H1 (cell line): Measurements from ENCODE around the gene GMEB1.

Source experiments
- BCL11A ChIP-seq, 2 experiments: IDR thresholded peaks; one replicate each; pipeline ENCODE4 v1.6.1; 2011; ENCODE audit warnings: low read depth in 2 of 2, low read length in 2 of 2, mild to moderate bottlenecking in 2 of 2
- EGR1 ChIP-seq: IDR thresholded peaks from 2 replicates; pipeline ENCODE4 v1.6.1; 2011; ENCODE audit warnings: low read depth, low read length, borderline replicate concordance
- GTF2F1 ChIP-seq: IDR thresholded peaks from 2 replicates; pipeline ENCODE4 v1.6.1; 2012; ENCODE audit warnings: low read depth, low read length, improper control_type of control experiment, borderline replicate concordance
- HDAC2 ChIP-seq, 2 experiments: fragments of 300-600 bp in 1 of 2; sonication (generic) in 1 of 2; IDR thresholded peaks; 2 replicates each; pipeline ENCODE4 v1.6.1; 2011 to 2012; ENCODE audit warnings: low read depth in 2 of 2, low read length in 2 of 2, mild to moderate bottlenecking in 2 of 2, moderate library complexity in 2 of 2, borderline replicate concordance in 1 of 2, inconsistent platforms in 1 of 2
- JUND ChIP-seq: IDR thresholded peaks from 2 replicates; pipeline ENCODE4 v1.6.1; 2011; ENCODE audit warnings: mild to moderate bottlenecking, improper control_type of control experiment, low read length
- KDM5A ChIP-seq: fragments of 200-600 bp; IDR thresholded peaks from 2 replicates; pipeline ENCODE4 v1.7.1; 2012; ENCODE audit warnings: mild to moderate bottlenecking, low read length, inconsistent platforms, mixed read lengths
- POLR2AphosphoS5 ChIP-seq: IDR thresholded peaks from 2 replicates; pipeline ENCODE4 v1.6.1; 2011; ENCODE audit warnings: low read depth, low read length
- RNF2 ChIP-seq: fragments of 200-900, 300-1000 bp; sonication (generic); IDR thresholded peaks from 2 replicates; pipeline ENCODE4 v1.7.1; 2016; ENCODE audit warnings: borderline replicate concordance, low read depth, mild to moderate bottlenecking, antibody characterized with exemption, low read length; ENCODE audit not compliant: poor library complexity, severe bottlenecking; ENCODE audit errors: missing control alignments
- TCF12 ChIP-seq: IDR thresholded peaks from 2 replicates; pipeline ENCODE4 v1.6.1; 2011; ENCODE audit warnings: low read depth, mild to moderate bottlenecking, low read length
- YY1 ChIP-seq: IDR thresholded peaks from 2 replicates; pipeline ENCODE4 v1.6.1; 2011; ENCODE audit warnings: low read depth, mild to moderate bottlenecking, low read length
- TF ChIP-seq, protein P1 (sequence below), 3 experiments: IDR thresholded peaks; 1 replicate in 2 of 3; 2 replicates in 1 of 3; pipeline versions ENCODE4 v1.5.1 to v1.6.1; 2011; ENCODE audit warnings: low read length in 3 of 3, mild to moderate bottlenecking in 3 of 3, inconsistent platforms in 2 of 3, low read depth in 1 of 3, moderate library complexity in 1 of 3; ENCODE audit not compliant: insufficient read depth in 1 of 3; ENCODE audit errors: control extremely low read depth in 1 of 3

DNA sequence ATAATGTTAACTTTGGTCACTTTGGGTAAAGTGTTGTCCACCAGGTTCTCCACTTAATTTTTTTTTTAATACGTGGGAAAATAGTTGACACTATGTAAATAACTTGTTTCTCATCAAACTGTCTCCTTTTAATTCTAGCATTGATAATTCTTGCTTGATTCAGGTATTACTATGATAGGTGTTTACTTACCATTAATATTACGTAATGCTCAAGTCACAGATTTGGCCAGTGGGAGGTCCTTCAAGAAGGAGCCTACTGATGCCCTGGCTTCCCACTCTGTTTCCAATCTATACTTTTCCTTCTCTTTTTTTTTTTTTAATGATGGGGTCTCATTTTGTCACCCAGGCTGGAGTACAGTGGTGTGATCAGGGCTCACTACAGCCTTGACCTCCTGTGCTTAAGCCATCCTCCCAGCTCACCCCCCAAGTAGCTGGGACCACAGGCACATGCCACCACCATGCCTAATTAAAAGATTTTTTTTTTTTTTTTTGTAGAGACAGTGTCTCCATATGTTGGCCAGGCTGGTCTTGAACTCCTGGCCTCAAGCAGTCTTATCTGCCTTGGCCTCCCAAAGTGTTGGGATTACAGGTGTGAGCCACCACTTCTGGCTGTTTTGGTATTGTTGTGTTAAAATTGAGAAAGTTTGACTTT lies 98.1 kb downstream of the GMEB1 start:
- TF ChIP-seq YY1 = no peak
- no peak for TF ChIP-seq EGR1
- TF ChIP-seq GTF2F1 = no peak
- TF ChIP-seq POLR2AphosphoS5 = no peak
- TF ChIP-seq JUND = no peak
- TF ChIP-seq RNF2 = no peak
- TF ChIP-seq, protein P1, sequence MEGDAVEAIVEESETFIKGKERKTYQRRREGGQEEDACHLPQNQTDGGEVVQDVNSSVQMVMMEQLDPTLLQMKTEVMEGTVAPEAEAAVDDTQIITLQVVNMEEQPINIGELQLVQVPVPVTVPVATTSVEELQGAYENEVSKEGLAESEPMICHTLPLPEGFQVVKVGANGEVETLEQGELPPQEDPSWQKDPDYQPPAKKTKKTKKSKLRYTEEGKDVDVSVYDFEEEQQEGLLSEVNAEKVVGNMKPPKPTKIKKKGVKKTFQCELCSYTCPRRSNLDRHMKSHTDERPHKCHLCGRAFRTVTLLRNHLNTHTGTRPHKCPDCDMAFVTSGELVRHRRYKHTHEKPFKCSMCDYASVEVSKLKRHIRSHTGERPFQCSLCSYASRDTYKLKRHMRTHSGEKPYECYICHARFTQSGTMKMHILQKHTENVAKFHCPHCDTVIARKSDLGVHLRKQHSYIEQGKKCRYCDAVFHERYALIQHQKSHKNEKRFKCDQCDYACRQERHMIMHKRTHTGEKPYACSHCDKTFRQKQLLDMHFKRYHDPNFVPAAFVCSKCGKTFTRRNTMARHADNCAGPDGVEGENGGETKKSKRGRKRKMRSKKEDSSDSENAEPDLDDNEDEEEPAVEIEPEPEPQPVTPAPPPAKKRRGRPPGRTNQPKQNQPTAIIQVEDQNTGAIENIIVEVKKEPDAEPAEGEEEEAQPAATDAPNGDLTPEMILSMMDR (IDR thresholded peaks at IDR 0.05; ENCODE audit: control extremely low read depth in 1 of 3, insufficient read depth in 1 of 3, low read depth in 1 of 3, low read length in 3 of 3) = no peak
- TF ChIP-seq KDM5A = no peak
- TF ChIP-seq HDAC2 (IDR thresholded peaks at IDR 0.05; ENCODE audit: borderline replicate concordance in 1 of 2, low read depth in 2 of 2, low read length in 2 of 2) = no peak
- TF ChIP-seq TCF12 = no peak
- TF ChIP-seq BCL11A (IDR thresholded peaks at IDR 0.05; ENCODE audit: low read depth in 2 of 2, low read length in 2 of 2) = no peak
